Left lung (tissue), 10 donors: ENCODE results near the gene KLB. TPM values are rescaled to one million over a fixed set of nuclear protein-coding genes. Genes with fewer than 3 reads are reported as not detected.
"Not testable (repeated sequence)": the region's sequence is repeated elsewhere in the genome, so short reads cannot be mapped to it uniquely, and the experiment has no call there.

ENCODE experiments used
- ATAC-seq: fragments of 200-7000 bp; cut with Tn5 transposase; one replicate; pipeline ENCODE4 v1.9.1; 2020; ENCODE audit warnings: moderate library complexity
- DNase-seq, 4 donors: peaks; one replicate each; pipeline ENCODE4 v3.0.0-alpha.2; 2013 to 2020
- H3K27ac ChIP-seq, 2 donors: fragments of 200-600 bp; sonication (generic) in 1 of 2; one replicate each; pipeline versions ENCODE4 v1.5.0 to v1.8.0; 2020 to 2021
- H3K27me3 ChIP-seq, 2 donors: fragments of 200-600 bp; sonication (generic) in 1 of 2; one replicate each; pipeline versions ENCODE4 v1.5.0 to v1.8.0; 2020 to 2021
- H3K36me3 ChIP-seq, 2 donors: fragments of 200-600 bp; sonication (generic) in 1 of 2; one replicate each; pipeline versions ENCODE4 v1.5.0 to v1.8.0; 2020 to 2021
- H3K4me1 ChIP-seq, 2 donors: fragments of 200-600 bp; one replicate each; pipeline ENCODE4 v1.8.0; 2021
- H3K4me3 ChIP-seq, 2 donors: fragments of 200-600 bp; sonication (generic) in 1 of 2; one replicate each; pipeline versions ENCODE4 v1.5.0 to v1.8.0; 2020 to 2021; ENCODE audit warnings: mild to moderate bottlenecking in 1 of 2
- H3K9me3 ChIP-seq, 2 donors: fragments of 200-600 bp; sonication (generic) in 1 of 2; one replicate each; pipeline versions ENCODE4 v1.5.0 to v1.8.0; 2020 to 2021
- CTCF ChIP-seq, 2 donors: fragments of 200-600 bp; sonication (generic) in 1 of 2; IDR thresholded peaks; one replicate each; pipeline versions ENCODE4 v1.5.0 to v1.8.0; 2021; ENCODE audit warnings: antibody characterized with exemption in 2 of 2
- intact Hi-C, 2 donors: fragments of 100-400 bp; cut with DNase I; formaldehyde crosslinking; loops; one replicate each; pipeline versions ENCODE4 v1.11.2 to v1.14.2; 2022
- polyA plus RNA-seq, 6 donors: library from polyadenylated mRNA; unstranded; fragments of 120-200 nt; gene quantifications; one replicate each; pipeline ENCODE4 v1.2.1, GENCODE V29; 2013; ENCODE audit not compliant: insufficient read length in 6 of 6
- total RNA-seq, 2 donors: library from RNA; stranded (reverse); fragmentation: NEBNext Ultra II Directional; extraction: Animal tissue kit (Norgen Biotek cat#: 25700); gene quantifications; one replicate each; pipeline ENCODE4 v1.2.1, GENCODE V29; 2021
- donor health status: DM: no; HTN: yes; CAD: no.
- donor health status: DM: no; HTN: no; CAD: no.

The KLB gene
- total and polyA plus RNA-seq, 8 donors, result 0.18 to 2.2 (median 0.41) TPM

GRCh38 chr4:39375478-39375877 is 31.3 kb upstream of the KLB start:
- no peaks in the 10 kb centered on the region for H3K4me1 ChIP-seq
- no peak for ATAC-seq
- H3K4me3 ChIP-seq, result no peak overlapping the region
- H3K27me3 ChIP-seq, result no peaks in the 10 kb centered on the region
- DNase-seq, result no peak
- H3K27ac ChIP-seq, result no peak overlapping the region
- intact Hi-C loops, result no loop called here
- peaks cover 0 to 13% of the 10 kb centered on the region in 2 donors for H3K9me3 ChIP-seq
- TF ChIP-seq CTCF (IDR thresholded peaks at IDR 0.05), result no peak
- H3K36me3 ChIP-seq, result no peaks in the 10 kb centered on the region

GRCh38 chr4:39383690-39384089 is 23.0 kb upstream of the KLB start:
- Histone ChIP-seq H3K9me3 (peaks cover 0 to 6% of the 10 kb centered on the region in 2 donors), H3K27me3 (no peaks in the 10 kb centered on the region), H3K4me1 (no peaks in the 10 kb centered on the region), H3K36me3 (no peaks in the 10 kb centered on the region), H3K27ac (no peak overlapping the region), H3K4me3 (no peak overlapping the region)
- ATAC-seq (no peak), DNase-seq (no peak)
- intact Hi-C loops, result no loop called here
- no peak for TF ChIP-seq CTCF (IDR thresholded peaks at IDR 0.05)

- ATAC-seq, result no peak
These were observed 22.2 kb upstream of the KLB start for GRCh38 chr4:39384563-39384962.

GRCh38 chr4:39390603-39391002 is 16.1 kb upstream of the KLB start:
- H3K9me3 ChIP-seq, result no peaks in the 10 kb centered on the region

More at GRCh38 chr4:39384563-39384962, 22.2 kb upstream of the KLB start:
- H3K27ac ChIP-seq, result no peak overlapping the region
- no peak for DNase-seq
- no peak for TF ChIP-seq CTCF (IDR thresholded peaks at IDR 0.05)
- no peaks in the 10 kb centered on the region for H3K9me3 ChIP-seq
- intact Hi-C loops, result no loop called here
- H3K27me3 ChIP-seq, result no peaks in the 10 kb centered on the region
- no peaks in the 10 kb centered on the region for H3K4me1 ChIP-seq
- no peak overlapping the region for H3K4me3 ChIP-seq
- no peaks in the 10 kb centered on the region for H3K36me3 ChIP-seq

GRCh38 chr4:39394706-39395105 is 12.0 kb upstream of the KLB start:
- ATAC-seq, result no peak
- H3K36me3 ChIP-seq, result no peaks in the 10 kb centered on the region
- H3K4me1 ChIP-seq, result no peaks in the 10 kb centered on the region
- no peak overlapping the region for H3K27ac ChIP-seq
- H3K4me3 ChIP-seq, result no peak overlapping the region
- no peak for TF ChIP-seq CTCF (IDR thresholded peaks at IDR 0.05)
- no peaks in the 10 kb centered on the region for H3K9me3 ChIP-seq
- no peak for DNase-seq
- no peaks in the 10 kb centered on the region for H3K27me3 ChIP-seq
- intact Hi-C loops, result no loop called here

More at GRCh38 chr4:39390603-39391002, 16.1 kb upstream of the KLB start:
- Histone ChIP-seq H3K4me3 (no peak overlapping the region), H3K36me3 (no peaks in the 10 kb centered on the region), H3K27me3 (no peaks in the 10 kb centered on the region), H3K4me1 (no peaks in the 10 kb centered on the region), H3K27ac (no peak overlapping the region)
- intact Hi-C loops, result no loop called here
- ATAC-seq (no peak), DNase-seq (no peak)
- TF ChIP-seq CTCF (IDR thresholded peaks at IDR 0.05), result no peak

GRCh38 chr4:39401640-39402039 is 5.1 kb upstream of the KLB start:
- H3K4me1 ChIP-seq, H3K9me3 ChIP-seq, H3K4me3 ChIP-seq, H3K36me3 ChIP-seq, H3K27me3 ChIP-seq, H3K27ac ChIP-seq, intact Hi-C loops: not testable (repeated sequence)
- ATAC-seq, result peak; percentile 85
- DNase-seq, result peak in 1 of 4 donors; percentile 38
